GM12874 (cell line): ENCODE results near the gene HSPD1.

Experiments
- CTCF ChIP-seq: IDR thresholded peaks from 2 replicates; pipeline ENCODE4 v1.5.1; 2011; ENCODE audit warnings: low read depth, mild to moderate bottlenecking, control low read depth, low read length, moderate library complexity; ENCODE audit not compliant: insufficient read depth

The HSPD1 gene

GRCh38 chr2:197499594-197500502, at the start of gene HSPD1, which contains the start of gene HSPE1:
TSS of gene HSPD1 (minus strand) at chr2:197499840. CDS start at chr2:197498848, 992 bp downstream.
TSS of gene HSPE1 (plus strand) at chr2:197500379. CDS start at chr2:197500437, 58 bp downstream.
- TF ChIP-seq CTCF, result no peak

- TF ChIP-seq CTCF, result no peak
Measured at GRCh38 chr2:197548582-197548981, 48.9 kb upstream of the HSPD1 start.

GRCh38 chr2:197547163-197547900, 47.7 kb upstream of the HSPD1 start:
- TF ChIP-seq CTCF, result no peak

- no peak for TF ChIP-seq CTCF
Measured at GRCh38 chr2:197543206-197543605, 43.6 kb upstream of the HSPD1 start.

- no peak for TF ChIP-seq CTCF
Measured at GRCh38 chr2:197539734-197540133, 40.1 kb upstream of the HSPD1 start.

- TF ChIP-seq CTCF, result no peak
Measured at GRCh38 chr2:197538412-197538811, 38.8 kb upstream of the HSPD1 start.

GRCh38 chr2:197517150-197517549, 17.5 kb upstream of the HSPD1 start:
- TF ChIP-seq CTCF, result no peak
